Rectal smooth muscle tissue (tissue), 1 donor: ENCODE measurements around the gene PTGES2.

Source experiments
- H3K27ac ChIP-seq: one replicate; pipeline ENCODE4 v1.7.0; 2013; ENCODE audit warnings: low read depth, low read length, inconsistent platforms
- H3K27me3 ChIP-seq: one replicate; pipeline ENCODE4 v1.7.0; 2013; ENCODE audit warnings: low read length; ENCODE audit not compliant: control insufficient read depth, insufficient read depth
- H3K36me3 ChIP-seq: one replicate; pipeline ENCODE4 v1.7.0; 2013; ENCODE audit warnings: low read length; ENCODE audit not compliant: control insufficient read depth, insufficient read depth
- H3K4me1 ChIP-seq: one replicate; pipeline ENCODE4 v1.7.0; 2013; ENCODE audit warnings: low read length; ENCODE audit not compliant: control insufficient read depth, insufficient read depth
- H3K4me3 ChIP-seq: one replicate; pipeline ENCODE4 v1.7.0; 2013; ENCODE audit warnings: low read length
- H3K9ac ChIP-seq: one replicate; pipeline ENCODE4 v1.7.0; 2013; ENCODE audit warnings: low read length

Gene PTGES2

GRCh38 chr9:128099231-128099931 lies 28.1 kb downstream of the PTGES2 start:
- Histone ChIP-seq H3K4me3 (peak overlapping the region; percentile 51), H3K27me3 (no peaks in the 10 kb centered on the region), H3K9ac (peak overlapping the region; percentile 83), H3K27ac (peak overlapping the region; percentile 81), H3K4me1 (peaks cover 31% of the 10 kb centered on the region), H3K36me3 (peaks cover 23% of the 10 kb centered on the region)

- Histone ChIP-seq H3K27me3 (no peaks in the 10 kb centered on the region), H3K36me3 (peaks cover 17% of the 10 kb centered on the region), H3K9ac (peak overlapping the region; percentile 83), H3K4me1 (peaks cover 33% of the 10 kb centered on the region), H3K4me3 (peak overlapping the region; percentile 51), H3K27ac (peak overlapping the region; percentile 81)
Measured at GRCh38 chr9:128098297-128099230, 29.0 kb downstream of the PTGES2 start.

- no peak overlapping the region for H3K9ac ChIP-seq
- peak overlapping the region; percentile 51 for H3K4me3 ChIP-seq
- peak overlapping the region; percentile 81 for H3K27ac ChIP-seq
- peaks cover 11% of the 10 kb centered on the region for H3K36me3 ChIP-seq
- no peaks in the 10 kb centered on the region for H3K27me3 ChIP-seq
- H3K4me1 ChIP-seq: peaks cover 40% of the 10 kb centered on the region
Measured at GRCh38 chr9:128097543-128098296, 29.8 kb downstream of the PTGES2 start.

GRCh38 chr9:128096616-128097536 lies 30.7 kb downstream of the PTGES2 start:
- H3K4me1 ChIP-seq: peaks cover 43% of the 10 kb centered on the region

GRCh38 chr9:128094950-128095544 lies 32.5 kb downstream of the PTGES2 start:
- Histone ChIP-seq H3K36me3 (no peaks in the 10 kb centered on the region), H3K27me3 (no peaks in the 10 kb centered on the region), H3K4me1 (peaks cover 43% of the 10 kb centered on the region), H3K9ac (no peak overlapping the region), H3K27ac (peak overlapping the region; percentile 92), H3K4me3 (no peak overlapping the region)

More at GRCh38 chr9:128096616-128097536, 30.7 kb downstream of the PTGES2 start:
- Histone ChIP-seq H3K4me3 (no peak overlapping the region), H3K36me3 (peaks cover 3% of the 10 kb centered on the region), H3K27ac (peak overlapping the region; percentile 81), H3K9ac (no peak overlapping the region), H3K27me3 (no peaks in the 10 kb centered on the region)

- Histone ChIP-seq H3K4me3 (peak overlapping the region; percentile 23), H3K9ac (no peak overlapping the region), H3K4me1 (peaks cover 36% of the 10 kb centered on the region), H3K27me3 (no peaks in the 10 kb centered on the region), H3K36me3 (no peaks in the 10 kb centered on the region), H3K27ac (peak overlapping the region; percentile 92)
Measured at GRCh38 chr9:128094166-128094949, 33.2 kb downstream of the PTGES2 start.

GRCh38 chr9:128093011-128093410 lies 34.5 kb downstream of the PTGES2 start:
- H3K27ac ChIP-seq: peak overlapping the region; percentile 92
- no peaks in the 10 kb centered on the region for H3K36me3 ChIP-seq
- H3K4me1 ChIP-seq: peaks cover 29% of the 10 kb centered on the region
- no peaks in the 10 kb centered on the region for H3K27me3 ChIP-seq
- H3K4me3 ChIP-seq: no peak overlapping the region
- no peak overlapping the region for H3K9ac ChIP-seq

- Histone ChIP-seq H3K36me3 (no peaks in the 10 kb centered on the region), H3K4me3 (no peak overlapping the region), H3K9ac (no peak overlapping the region), H3K4me1 (peaks cover 24% of the 10 kb centered on the region), H3K27me3 (no peaks in the 10 kb centered on the region), H3K27ac (peak overlapping the region; percentile 92)
Measured at GRCh38 chr9:128092199-128092977, 35.1 kb downstream of the PTGES2 start.

- no peak overlapping the region for H3K9ac ChIP-seq
- peaks cover 24% of the 10 kb centered on the region for H3K4me1 ChIP-seq
Measured at GRCh38 chr9:128091571-128091970, 36.0 kb downstream of the PTGES2 start.

GRCh38 chr9:128091144-128091543 lies 36.4 kb downstream of the PTGES2 start:
- Histone ChIP-seq H3K4me1 (peaks cover 24% of the 10 kb centered on the region), H3K27ac (no peak overlapping the region), H3K4me3 (no peak overlapping the region), H3K27me3 (no peaks in the 10 kb centered on the region), H3K9ac (no peak overlapping the region), H3K36me3 (no peaks in the 10 kb centered on the region)

More at GRCh38 chr9:128091571-128091970, 36.0 kb downstream of the PTGES2 start:
- Histone ChIP-seq H3K36me3 (no peaks in the 10 kb centered on the region), H3K27me3 (no peaks in the 10 kb centered on the region), H3K4me3 (no peak overlapping the region), H3K27ac (no peak overlapping the region)
